Stomach (tissue), 9 donors: ENCODE data around the gene DMRTB1. TPM values are rescaled to one million over a fixed set of nuclear protein-coding genes. Genes with fewer than 3 reads are reported as not detected.

ENCODE experiments used
- DNase-seq, 2 donors: peaks; one replicate each; pipeline versions ENCODE4 v3.0.0 to v3.0.0-alpha.2; 2013 to 2019
- H3K27ac ChIP-seq, 5 donors: fragments of 200-600 bp in 4 of 5; sonication (generic) in 4 of 5; one replicate each; pipeline ENCODE4 v1.5.1; 2013 to 2019; ENCODE audit warnings: mild to moderate bottlenecking in 1 of 5, moderate library complexity in 1 of 5
- H3K27me3 ChIP-seq, 3 donors: fragments of 200-600 bp; sonication (generic); one replicate each; pipeline ENCODE4 v1.5.1; 2017 to 2019; ENCODE audit warnings: mixed run types in 1 of 3
- H3K36me3 ChIP-seq, 4 donors: fragments of 200-600 bp; sonication (generic); 1 replicate in 3 of 4; 2 replicates in 1 of 4; pipeline ENCODE4 v1.5.1; 2016 to 2019
- H3K4me1 ChIP-seq, 4 donors: fragments of 200-600 bp; sonication (generic); one replicate each; pipeline ENCODE4 v1.5.1; 2016 to 2019
- H3K4me3 ChIP-seq, 4 donors: fragments of 200-600 bp; sonication (generic) in 3 of 4; one replicate each; pipeline ENCODE4 v1.5.1; 2016 to 2019; ENCODE audit warnings: mild to moderate bottlenecking in 1 of 4
- H3K9me3 ChIP-seq, 4 donors: fragments of 200-600 bp; sonication (generic); one replicate each; pipeline ENCODE4 v1.5.1; 2016 to 2019
- EP300 ChIP-seq: sonication (generic); formaldehyde crosslinking; IDR thresholded peaks from one replicate; pipeline ENCODE4 v1.6.1; 2017; ENCODE audit warnings: antibody characterized with exemption
- POLR2A ChIP-seq, 4 donors: fragments of 450-650 bp; IDR thresholded peaks; one replicate each; pipeline ENCODE4 v1.6.1; 2016; ENCODE audit warnings: antibody characterized with exemption in 4 of 4, control low read depth in 2 of 4, mild to moderate bottlenecking in 1 of 4, moderate library complexity in 1 of 4
- POLR2AphosphoS5 ChIP-seq, 3 donors: sonication (generic); formaldehyde crosslinking; IDR thresholded peaks; one replicate each; pipeline ENCODE4 v1.6.1; 2016; ENCODE audit warnings: antibody characterized with exemption in 3 of 3
- WGBS, 5 donors: extraction: QIAGEN DNeasy Blood & Tissue Kit in 3 of 5; methylation state at CpG; one replicate each; pipeline versions ENCODE4 v1.1.5 to v1.1.7; 2013 to 2018; 5-methylcytosine and 5-hydroxymethylcytosine counted together
- intact Hi-C: fragments of 100-400 bp; cut with DNase I; formaldehyde crosslinking; loops from one replicate; pipeline ENCODE4 v1.15.1; 2023; ENCODE audit warnings: low total_unique reads
- polyA plus RNA-seq, 3 donors: library from polyadenylated mRNA; stranded (reverse); fragments of 200-250 nt; gene quantifications; one replicate each; pipeline ENCODE4 v1.2.3, GENCODE V29; 2013
- total RNA-seq, 5 donors: library from RNA; depleted of rRNA; stranded (reverse); fragments of >200 nt; gene quantifications; one replicate each; pipeline versions ENCODE4 v1.1.0 to v1.2.3, GENCODE V29; 2014 to 2016
- TF ChIP-seq, protein P1 (sequence below), 7 experiments: fragments of 450-650 bp in 4 of 7; fragments of 200-600 bp in 3 of 7; sonication (generic) in 3 of 7; IDR thresholded peaks; one replicate each; pipeline ENCODE4 v1.5.1; 2016 to 2019; ENCODE audit warnings: antibody characterized with exemption in 7 of 7, control low read depth in 2 of 7, mild to moderate bottlenecking in 1 of 7
- donor health status: healthy with polysubstance abuse.
- donor health status: Bipolar disorder and iron deficiency.
- donor health status: healthy.

DMRTB1 gene
- total and polyA plus RNA-seq, 8 donors: not detected

GRCh38 chr1:53511933-53512806 is 53.0 kb downstream of the DMRTB1 start:
- intact Hi-C loops: no loop called here
- Histone ChIP-seq H3K9me3 (no peaks in the 10 kb centered on the region), H3K36me3 (no peaks in the 10 kb centered on the region), H3K4me3 (no peak overlapping the region), H3K27me3 (no peaks in the 10 kb centered on the region), H3K27ac (peak overlapping the region in 2 of 5 donors; percentile 16 to 80), H3K4me1 (peaks cover 0 to 40% (median 0%) of the 10 kb centered on the region in 4 donors)
- WGBS, 5 donors: 43 to 55% (median 49%) methylated on average over 16 to 19 of the region's 19 CpGs
- no peak for DNase-seq
- TF ChIP-seq, protein P1, sequence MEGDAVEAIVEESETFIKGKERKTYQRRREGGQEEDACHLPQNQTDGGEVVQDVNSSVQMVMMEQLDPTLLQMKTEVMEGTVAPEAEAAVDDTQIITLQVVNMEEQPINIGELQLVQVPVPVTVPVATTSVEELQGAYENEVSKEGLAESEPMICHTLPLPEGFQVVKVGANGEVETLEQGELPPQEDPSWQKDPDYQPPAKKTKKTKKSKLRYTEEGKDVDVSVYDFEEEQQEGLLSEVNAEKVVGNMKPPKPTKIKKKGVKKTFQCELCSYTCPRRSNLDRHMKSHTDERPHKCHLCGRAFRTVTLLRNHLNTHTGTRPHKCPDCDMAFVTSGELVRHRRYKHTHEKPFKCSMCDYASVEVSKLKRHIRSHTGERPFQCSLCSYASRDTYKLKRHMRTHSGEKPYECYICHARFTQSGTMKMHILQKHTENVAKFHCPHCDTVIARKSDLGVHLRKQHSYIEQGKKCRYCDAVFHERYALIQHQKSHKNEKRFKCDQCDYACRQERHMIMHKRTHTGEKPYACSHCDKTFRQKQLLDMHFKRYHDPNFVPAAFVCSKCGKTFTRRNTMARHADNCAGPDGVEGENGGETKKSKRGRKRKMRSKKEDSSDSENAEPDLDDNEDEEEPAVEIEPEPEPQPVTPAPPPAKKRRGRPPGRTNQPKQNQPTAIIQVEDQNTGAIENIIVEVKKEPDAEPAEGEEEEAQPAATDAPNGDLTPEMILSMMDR (IDR thresholded peaks at IDR 0.05): no peak
- TF ChIP-seq EP300 (no peak), POLR2A (IDR thresholded peaks at IDR 0.05) (no peak), POLR2AphosphoS5 (IDR thresholded peaks at IDR 0.05) (no peak)

DNA sequence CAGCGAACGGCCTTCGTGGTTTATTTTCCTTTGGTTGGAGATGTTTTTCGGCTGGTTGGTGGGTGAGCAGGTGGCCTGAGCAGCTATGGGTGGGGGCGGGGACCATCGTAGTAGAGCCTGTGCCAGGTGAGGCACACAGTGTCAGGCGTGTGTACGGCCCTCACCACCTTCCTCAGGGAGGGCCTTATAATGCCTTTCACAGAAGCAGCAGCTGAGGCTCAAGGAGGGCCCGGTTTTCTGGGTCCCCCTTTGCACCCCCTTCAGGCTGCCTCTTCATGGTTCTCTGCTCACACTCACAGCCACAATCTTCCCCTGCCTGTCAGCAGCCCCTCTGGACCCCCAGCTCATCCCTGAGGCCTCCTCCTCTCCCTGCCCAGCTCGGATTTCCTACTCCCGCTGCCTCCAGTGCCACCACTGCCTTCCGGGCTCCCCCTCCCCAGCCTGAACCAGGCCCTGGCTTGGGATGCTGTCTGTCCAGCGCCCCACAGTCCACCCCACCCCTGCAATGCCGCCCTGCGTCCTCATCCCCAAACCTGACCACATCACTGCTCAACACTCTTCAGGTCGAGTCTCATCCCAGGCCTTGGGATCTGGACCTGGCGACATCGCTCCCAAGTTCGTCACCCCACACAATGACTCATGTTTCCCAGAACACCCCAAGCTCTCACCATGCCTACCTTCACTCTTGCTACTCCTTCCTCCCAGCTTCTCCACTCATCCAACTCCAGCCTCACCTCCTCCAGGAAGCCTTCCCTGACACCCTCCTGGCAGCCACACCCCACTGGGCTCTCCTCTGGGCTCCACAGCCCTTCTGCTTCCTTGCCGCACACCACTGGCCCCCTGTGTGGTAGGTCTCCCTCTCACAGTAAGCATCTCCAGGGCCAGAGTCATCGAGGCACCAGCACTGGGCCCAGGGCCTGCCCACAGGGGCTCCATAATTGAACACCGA is 53.9 kb downstream of the DMRTB1 start:
- DNase-seq: no peak
- TF ChIP-seq EP300 (no peak), POLR2AphosphoS5 (IDR thresholded peaks at IDR 0.05) (no peak), POLR2A (IDR thresholded peaks at IDR 0.05) (no peak)
- TF ChIP-seq, protein P1 (IDR thresholded peaks at IDR 0.05): no peak
- Histone ChIP-seq H3K4me3 (no peak overlapping the region), H3K27ac (peak overlapping the region in 1 of 5 donors; percentile 80), H3K36me3 (no peaks in the 10 kb centered on the region), H3K4me1 (peaks cover 0 to 40% (median 0%) of the 10 kb centered on the region in 4 donors), H3K27me3 (no peaks in the 10 kb centered on the region), H3K9me3 (no peaks in the 10 kb centered on the region)
- WGBS, 5 donors: 78 to 86% (median 81%) methylated on average over 21 to 22 of the region's 22 CpGs
- intact Hi-C loops: no loop called here

DNA sequence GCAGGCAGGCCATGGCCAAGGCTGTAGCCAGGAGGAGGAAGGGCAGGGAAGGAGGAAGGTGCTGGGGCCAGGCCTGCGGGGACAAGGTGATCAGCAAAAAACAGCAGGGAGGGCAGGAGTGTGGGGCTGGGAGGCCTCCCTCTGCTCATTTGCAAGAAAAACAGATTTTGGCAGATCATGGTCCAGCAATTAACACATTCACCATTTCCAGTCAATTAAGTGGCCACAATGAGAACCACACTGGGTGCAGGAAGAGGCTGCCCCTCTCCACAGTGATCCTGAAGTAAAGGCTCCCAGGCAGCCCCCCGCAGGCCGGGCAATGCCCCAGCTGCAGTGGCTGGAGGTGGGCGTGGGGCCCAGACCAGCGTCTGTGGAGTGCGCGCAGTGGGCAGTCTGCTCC is 54.6 kb downstream of the DMRTB1 start:
- H3K4me3 ChIP-seq: no peak overlapping the region
- TF ChIP-seq POLR2A (IDR thresholded peaks at IDR 0.05) (no peak), EP300 (no peak)

DNA sequence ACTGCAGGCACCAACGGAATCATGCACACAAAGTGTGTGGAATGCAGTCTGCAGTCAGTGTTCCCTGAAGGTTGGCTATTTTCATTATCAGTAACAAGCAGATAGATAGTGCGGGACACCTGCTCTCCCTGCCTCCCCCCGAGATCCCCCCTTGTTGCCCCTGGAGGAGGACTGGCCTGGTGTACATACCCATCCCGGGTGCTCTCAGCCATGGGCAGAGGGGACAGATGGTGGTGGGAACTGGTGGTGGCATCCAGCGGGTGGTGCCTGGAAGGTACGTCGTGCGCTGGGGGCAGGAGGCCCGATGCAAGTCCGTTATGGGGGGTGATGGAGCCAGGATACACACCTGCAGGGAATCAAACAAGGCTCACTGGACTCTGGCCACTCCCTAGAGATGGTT is 55.2 kb downstream of the DMRTB1 start:
- H3K4me1 ChIP-seq: peaks cover 0 to 35% (median 0%) of the 10 kb centered on the region in 4 donors
- no peaks in the 10 kb centered on the region for H3K27me3 ChIP-seq
- no peaks in the 10 kb centered on the region for H3K36me3 ChIP-seq
- WGBS, 5 donors: 74 to 84% (median 79%) methylated on average over 10 of the region's 10 CpGs
- H3K27ac ChIP-seq: no peak overlapping the region
- intact Hi-C loops: no loop called here
- H3K9me3 ChIP-seq: no peaks in the 10 kb centered on the region
- no peak for DNase-seq
- no peak for TF ChIP-seq POLR2AphosphoS5 (IDR thresholded peaks at IDR 0.05)
- TF ChIP-seq POLR2A (IDR thresholded peaks at IDR 0.05): no peak
- TF ChIP-seq EP300: no peak
- TF ChIP-seq, protein P1 (IDR thresholded peaks at IDR 0.05): no peak
- H3K4me3 ChIP-seq: no peak overlapping the region

More for the DNA sequence above, 54.6 kb downstream of the DMRTB1 start:
- Histone ChIP-seq H3K4me1 (peaks cover 0 to 39% (median 0%) of the 10 kb centered on the region in 4 donors), H3K9me3 (no peaks in the 10 kb centered on the region), H3K27ac (peak overlapping the region in 1 of 5 donors; percentile 80), H3K36me3 (no peaks in the 10 kb centered on the region), H3K27me3 (no peaks in the 10 kb centered on the region)
- intact Hi-C loops: no loop called here
- no peak for DNase-seq
- 91 to 100% (median 93%) methylated on average over 5 to 7 of the region's 7 CpGs for WGBS, 5 donors
